Cardiac atrium fibroblast (primary cell): ENCODE results near the gene C11orf42. TPM values are rescaled to one million over a fixed set of nuclear protein-coding genes. Genes with fewer than 3 reads are reported as not detected.

ENCODE experiments used
- total RNA-seq: library from RNA; depleted of rRNA; stranded (reverse); fragments of >200 nt; gene quantifications from 2 replicates; pipeline ENCODE4 v1.2.3, GENCODE V29; 2015

Gene C11orf42, protein sequence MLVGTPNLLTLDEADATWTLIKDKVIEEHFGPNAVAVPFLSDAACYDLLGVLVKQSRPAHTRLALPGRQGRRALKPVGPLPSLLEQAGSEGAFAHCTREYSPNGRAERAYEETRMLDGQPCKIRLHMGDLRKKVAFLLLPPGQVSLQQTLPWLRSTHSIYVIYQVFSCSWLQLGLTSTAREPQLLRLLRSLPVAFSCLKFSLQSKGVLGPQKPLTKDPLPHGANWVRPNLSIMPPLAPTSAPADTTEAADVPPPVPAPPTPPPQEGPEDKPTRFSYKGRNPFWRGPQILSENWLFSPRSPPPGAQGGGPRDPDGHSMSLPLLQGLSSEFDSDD
- total RNA-seq, result not detected in 2 replicates

DNA sequence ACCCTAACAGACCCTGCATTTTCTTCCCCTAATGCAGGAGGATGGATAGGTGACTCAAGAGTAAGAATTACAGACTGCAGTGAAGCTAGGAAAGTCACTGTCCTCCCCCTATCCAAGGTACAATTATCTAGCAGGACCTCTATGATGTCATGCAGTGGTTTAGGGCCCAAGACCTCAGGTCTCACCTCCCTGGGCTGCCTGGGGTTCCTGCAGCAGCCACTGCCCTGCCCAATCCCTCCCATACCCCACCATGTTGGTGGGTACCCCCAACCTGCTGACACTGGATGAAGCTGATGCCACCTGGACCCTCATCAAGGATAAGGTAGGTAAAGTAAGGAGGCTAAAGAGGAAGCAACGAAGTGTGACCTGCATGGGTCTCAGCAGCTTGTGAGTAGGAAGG, at the start of gene C11orf42:
Gene C11orf42, plus strand, starts transcription at position 192 of the 400 bp plus-strand sequence. Its CDS starts 59 bp downstream, at position 251.

DNA sequence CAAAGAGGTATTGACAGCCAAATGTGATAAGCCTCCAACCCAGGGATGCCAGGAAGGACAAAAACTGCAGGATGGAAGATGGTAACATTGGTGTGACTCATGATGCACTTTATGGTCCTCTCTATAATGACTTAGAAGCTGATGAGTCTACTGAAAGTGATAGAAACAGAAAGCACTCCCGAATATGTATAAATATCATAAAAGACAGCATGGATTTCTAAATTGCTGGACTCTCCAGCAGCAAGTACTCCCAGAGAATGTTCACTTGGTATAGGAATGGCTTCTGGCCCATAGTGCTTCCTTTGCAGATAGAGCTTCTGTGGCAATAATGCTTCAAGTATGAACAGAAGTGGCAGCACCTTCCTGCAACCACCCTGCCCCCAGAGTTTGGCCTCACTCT, 35.1 kb upstream of the C11orf42 start, which contains the start of gene OR52B2:
Gene OR52B2, minus strand, starts transcription at position 101 of the 400 bp plus-strand sequence. Its CDS starts 0 bp downstream, at position 101.

DNA sequence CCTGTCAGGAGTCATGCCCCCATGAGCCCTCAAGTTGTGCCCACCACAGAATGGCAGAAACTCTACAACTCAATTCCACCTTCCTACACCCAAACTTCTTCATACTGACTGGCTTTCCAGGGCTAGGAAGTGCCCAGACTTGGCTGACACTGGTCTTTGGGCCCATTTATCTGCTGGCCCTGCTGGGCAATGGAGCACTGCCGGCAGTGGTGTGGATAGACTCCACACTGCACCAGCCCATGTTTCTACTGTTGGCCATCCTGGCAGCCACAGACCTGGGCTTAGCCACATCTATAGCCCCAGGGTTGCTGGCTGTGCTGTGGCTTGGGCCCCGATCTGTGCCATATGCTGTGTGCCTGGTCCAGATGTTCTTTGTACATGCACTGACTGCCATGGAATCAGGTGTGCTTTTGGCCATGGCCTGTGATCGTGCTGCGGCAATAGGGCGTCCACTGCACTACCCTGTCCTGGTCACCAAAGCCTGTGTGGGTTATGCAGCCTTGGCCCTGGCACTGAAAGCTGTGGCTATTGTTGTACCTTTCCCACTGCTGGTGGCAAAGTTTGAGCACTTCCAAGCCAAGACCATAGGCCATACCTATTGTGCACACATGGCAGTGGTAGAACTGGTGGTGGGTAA, 6.1 kb upstream of the C11orf42 start, which contains the start of gene OR52W1:
Gene OR52W1, plus strand, starts transcription at position 51 of the 637 bp plus-strand sequence. Its CDS starts 0 bp downstream, at position 51.

DNA sequence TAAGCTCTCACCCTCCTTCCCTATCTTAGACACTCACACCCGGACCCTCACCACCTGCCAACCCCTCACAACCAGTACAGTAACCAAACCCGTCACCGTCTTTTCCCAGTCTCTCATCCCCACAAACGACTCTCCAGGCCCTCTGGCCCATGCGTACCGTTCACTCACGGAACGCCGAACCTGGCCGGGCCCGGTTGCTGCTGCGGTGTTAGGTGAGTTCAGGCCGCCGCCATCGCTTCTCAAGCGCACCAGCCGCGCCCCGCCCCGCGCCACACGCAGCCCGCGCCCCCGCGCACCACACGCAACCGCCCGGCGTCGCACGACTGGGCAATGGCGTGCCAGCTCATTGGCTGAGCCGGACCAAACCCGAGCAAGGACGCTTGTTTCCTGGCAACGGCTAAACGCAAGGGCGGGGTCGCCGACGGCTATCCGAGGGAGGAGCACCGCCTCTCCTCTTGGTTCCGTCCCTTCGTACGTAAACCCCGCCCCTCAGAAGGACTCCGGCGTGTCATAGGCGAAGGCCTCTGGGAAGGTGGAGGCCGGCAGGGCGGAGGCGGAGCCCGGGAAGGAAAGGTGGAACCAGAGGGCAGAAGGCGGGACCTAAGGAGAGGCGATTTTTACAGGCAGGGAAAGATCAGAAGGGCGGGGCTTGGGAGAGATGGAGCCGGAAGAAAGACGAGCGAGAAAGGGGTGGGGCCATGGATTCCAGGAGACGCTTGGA, 29.2 kb downstream of the C11orf42 start, which contains the start of gene FHIP1B:
Gene FHIP1B, minus strand, starts transcription at position 250 of the 721 bp plus-strand sequence. CDS start 10,120 bp downstream, outside the sequence.

DNA sequence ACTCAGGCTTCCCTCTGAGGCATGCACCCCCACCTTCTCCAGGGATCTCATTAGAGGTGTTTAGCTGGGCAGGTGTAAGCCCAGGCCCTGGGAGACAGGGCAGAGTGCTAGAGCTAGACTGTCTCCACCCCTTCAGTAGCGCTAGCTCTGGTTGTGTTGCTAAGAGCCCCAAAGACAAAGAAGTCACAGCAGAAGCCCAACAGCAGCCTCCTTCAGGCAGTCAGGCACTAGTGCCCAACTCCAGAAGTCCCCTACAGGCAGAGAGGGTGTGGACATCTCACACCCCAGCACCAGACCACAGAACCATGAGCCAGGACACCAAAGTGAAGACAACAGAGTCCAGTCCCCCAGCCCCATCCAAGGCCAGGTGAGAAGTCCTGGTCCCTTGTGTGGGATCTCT, 33.5 kb downstream of the C11orf42 start, which contains the start of gene CNGA4:
Gene CNGA4, plus strand, starts transcription at position 188 of the 400 bp plus-strand sequence. Its CDS starts 118 bp downstream, at position 306.

Other genes starting within 250 kb of the C11orf42 start
- not detected in 2 replicates for gene OR56A5, start 237.1 kb upstream of the C11orf42 start, total RNA-seq
- not detected in 2 replicates for gene OR52L1, start 218.6 kb upstream of the C11orf42 start, total RNA-seq
- gene OR56A4, start 198.6 kb upstream of the C11orf42 start, total RNA-seq, result not detected in 2 replicates
- not detected in 2 replicates for gene OR56A1, start 174.8 kb upstream of the C11orf42 start, total RNA-seq
- not detected in 2 replicates for gene OR56B4, start 97.9 kb upstream of the C11orf42 start, total RNA-seq
- gene OR52B2, start 35.2 kb upstream of the C11orf42 start, total RNA-seq, result not detected in 2 replicates
- not detected in 2 replicates for gene OR52W1, start 6.3 kb upstream of the C11orf42 start, total RNA-seq
- gene FHIP1B, start 29.1 kb downstream of the C11orf42 start, total RNA-seq, result 8.1 and 14.3 TPM in 2 replicates
- not detected in 2 replicates for gene CNGA4, start 33.5 kb downstream of the C11orf42 start, total RNA-seq
- not detected in 2 replicates for gene CCKBR, start 54.3 kb downstream of the C11orf42 start, total RNA-seq
- gene CAVIN3, start 114.9 kb downstream of the C11orf42 start, total RNA-seq, result 318 and 495 TPM in 2 replicates
- gene SMPD1, start 184.9 kb downstream of the C11orf42 start, total RNA-seq, result 58.9 and 73.5 TPM in 2 replicates
- 28.7 and 40.3 TPM in 2 replicates for gene APBB1, start 213.5 kb downstream of the C11orf42 start, total RNA-seq
- 0.49 TPM in 1 of 2 replicates, not detected in the other for gene HPX, start 235.4 kb downstream of the C11orf42 start, total RNA-seq